ENCODE data around the gene TCF25.
"Not testable (repeated sequence)": the region's sequence is repeated elsewhere in the genome, so short reads cannot be mapped to it uniquely, and the experiment has no call there.

The TCF25 gene

GRCh38 chr16:89873109-89873971 is at the start of gene TCF25:
TCF25 (plus strand) TSS chr16:89873592; CDS start chr16:89873668, 76 bp downstream.
- in situ Hi-C loops (cut with MboI; ENCODE audit: low sequenced_read_pairs) = no loop called here

- in situ Hi-C loops (cut with MboI; ENCODE audit: low sequenced_read_pairs) = not testable (repeated sequence)
Observed at GRCh38 chr16:89823824-89824148, 49.6 kb upstream of the TCF25 start.

- in situ Hi-C loops (cut with MboI; ENCODE audit: low sequenced_read_pairs) = no loop called here
Observed at GRCh38 chr16:89826531-89827382, 46.6 kb upstream of the TCF25 start.

GRCh38 chr16:89827383-89828198 is 45.8 kb upstream of the TCF25 start:
- in situ Hi-C loops (cut with MboI; ENCODE audit: low sequenced_read_pairs) = no loop called here

GRCh38 chr16:89828199-89828869 is 45.1 kb upstream of the TCF25 start, which contains the start of gene SPIRE2:
SPIRE2 (plus strand) TSS chr16:89828475; CDS start chr16:89828551, 76 bp downstream.
- in situ Hi-C loops (cut with MboI; ENCODE audit: low sequenced_read_pairs) = no loop called here

- in situ Hi-C loops (cut with MboI; ENCODE audit: low sequenced_read_pairs) = no loop called here
Observed at GRCh38 chr16:89828870-89829629, 44.3 kb upstream of the TCF25 start.

GRCh38 chr16:89829630-89830437 is 43.6 kb upstream of the TCF25 start:
- in situ Hi-C loops (cut with MboI; ENCODE audit: low sequenced_read_pairs) = no loop called here

- in situ Hi-C loops (cut with MboI; ENCODE audit: low sequenced_read_pairs) = no loop called here
Observed at GRCh38 chr16:89831810-89832328, 41.5 kb upstream of the TCF25 start.

GRCh38 chr16:89833664-89834363 is 39.6 kb upstream of the TCF25 start:
- in situ Hi-C loops (cut with MboI; ENCODE audit: low sequenced_read_pairs) = not testable (repeated sequence)

- in situ Hi-C loops (cut with MboI; ENCODE audit: low sequenced_read_pairs) = not testable (repeated sequence)
Observed at GRCh38 chr16:89834813-89835363, 38.5 kb upstream of the TCF25 start.

- in situ Hi-C loops (cut with MboI; ENCODE audit: low sequenced_read_pairs) = not testable (repeated sequence)
Observed at GRCh38 chr16:89836484-89836883, 36.9 kb upstream of the TCF25 start.

- in situ Hi-C loops (cut with MboI; ENCODE audit: low sequenced_read_pairs) = no loop called here
Observed at GRCh38 chr16:89837014-89837546, 36.3 kb upstream of the TCF25 start.

GRCh38 chr16:89841275-89841674 is 32.1 kb upstream of the TCF25 start:
- in situ Hi-C loops (cut with MboI; ENCODE audit: low sequenced_read_pairs) = no loop called here

GRCh38 chr16:89842471-89843408 is 30.7 kb upstream of the TCF25 start:
- in situ Hi-C loops (cut with MboI; ENCODE audit: low sequenced_read_pairs) = no loop called here

- in situ Hi-C loops (cut with MboI; ENCODE audit: low sequenced_read_pairs) = no loop called here
Observed at GRCh38 chr16:89843409-89844350, 29.7 kb upstream of the TCF25 start.

All from HL-60/S4 treated with retinoic acid at 250 ng/mL for 4 days and 3 days (cell line).